BJ (cell line): ENCODE results near the gene CDH19. TPM values are rescaled to one million over a fixed set of nuclear protein-coding genes. Genes with fewer than 3 reads are reported as not detected.

Source experiments
- CTCF ChIA-PET: fragments of 350-600 bp; formaldehyde crosslinking; extraction: SDS; loops from one replicate; lab custom pipeline; 2021; ENCODE audit warnings: antibody characterized with exemption, inconsistent platforms; lab: Yijun Ruan, JAX
- POLR2A ChIA-PET: fragments of 300-600 bp; sonication (Branson Sonifier 250); formaldehyde crosslinking; extraction: SDS; loops from one replicate; lab custom pipeline; 2021; ENCODE audit warnings: antibody characterized with exemption; lab: Charles Lee
- DNase-seq: peaks from one replicate; pipeline ENCODE4 v3.0.0-alpha.2; 2011; ENCODE audit warnings: low read depth
- H3K27me3 ChIP-seq: 2 replicates; pipeline ENCODE4 v1.6.0; 2011; ENCODE audit warnings: low read length; ENCODE audit not compliant: control insufficient read depth, insufficient read depth
- H3K36me3 ChIP-seq: 2 replicates; pipeline ENCODE4 v1.5.1; 2011; ENCODE audit warnings: low read length; ENCODE audit not compliant: control insufficient read depth, insufficient read depth
- H3K4me3 ChIP-seq: 2 replicates; pipeline ENCODE4 v1.5.1; 2011; ENCODE audit warnings: low read depth, mild to moderate bottlenecking, control low read depth, low read length
- polyA plus RNA-seq: library from polyadenylated mRNA; depleted of rRNA; stranded (reverse); fragments of >200 nt; gene quantifications from 2 replicates; pipeline ENCODE4 v1.2.3, GENCODE V29; 2011
- TF ChIP-seq, protein P1 (sequence below): IDR thresholded peaks from 2 replicates; pipeline ENCODE4 v1.5.1; 2011; ENCODE audit warnings: low read depth, mild to moderate bottlenecking, control low read depth, inconsistent platforms, low read length, moderate library complexity; ENCODE audit not compliant: insufficient read depth

The CDH19 gene
- polyA plus RNA-seq, 1 experiment = not detected

DNA sequence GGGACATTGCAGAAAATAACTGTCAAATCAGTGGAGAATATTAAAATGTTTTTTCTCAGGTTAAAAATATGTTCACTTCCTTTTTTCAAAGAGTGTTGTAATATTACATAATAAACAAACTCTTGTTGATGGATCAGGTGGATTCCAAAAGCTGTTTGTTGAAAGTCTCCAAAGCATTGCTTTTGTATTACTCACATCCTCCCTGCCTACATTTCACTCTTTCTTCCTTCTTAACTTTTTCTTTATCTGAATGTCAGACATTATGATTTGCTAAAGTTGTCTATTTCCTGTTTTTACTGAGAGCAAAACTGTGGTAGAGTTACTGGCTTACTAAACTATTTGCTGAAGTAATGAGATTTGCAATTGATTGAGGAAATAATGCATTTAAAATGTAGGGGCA, 92.1 kb downstream of the CDH19 start:
- ChIA-PET POLR2A (no interaction called here), CTCF (no interaction called here)
- Histone ChIP-seq H3K4me3 (no peak overlapping the region), H3K27me3 (no peaks in the 10 kb centered on the region), H3K36me3 (no peaks in the 10 kb centered on the region)
- TF ChIP-seq, protein P1, sequence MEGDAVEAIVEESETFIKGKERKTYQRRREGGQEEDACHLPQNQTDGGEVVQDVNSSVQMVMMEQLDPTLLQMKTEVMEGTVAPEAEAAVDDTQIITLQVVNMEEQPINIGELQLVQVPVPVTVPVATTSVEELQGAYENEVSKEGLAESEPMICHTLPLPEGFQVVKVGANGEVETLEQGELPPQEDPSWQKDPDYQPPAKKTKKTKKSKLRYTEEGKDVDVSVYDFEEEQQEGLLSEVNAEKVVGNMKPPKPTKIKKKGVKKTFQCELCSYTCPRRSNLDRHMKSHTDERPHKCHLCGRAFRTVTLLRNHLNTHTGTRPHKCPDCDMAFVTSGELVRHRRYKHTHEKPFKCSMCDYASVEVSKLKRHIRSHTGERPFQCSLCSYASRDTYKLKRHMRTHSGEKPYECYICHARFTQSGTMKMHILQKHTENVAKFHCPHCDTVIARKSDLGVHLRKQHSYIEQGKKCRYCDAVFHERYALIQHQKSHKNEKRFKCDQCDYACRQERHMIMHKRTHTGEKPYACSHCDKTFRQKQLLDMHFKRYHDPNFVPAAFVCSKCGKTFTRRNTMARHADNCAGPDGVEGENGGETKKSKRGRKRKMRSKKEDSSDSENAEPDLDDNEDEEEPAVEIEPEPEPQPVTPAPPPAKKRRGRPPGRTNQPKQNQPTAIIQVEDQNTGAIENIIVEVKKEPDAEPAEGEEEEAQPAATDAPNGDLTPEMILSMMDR = no peak
- no peak for DNase-seq

DNA sequence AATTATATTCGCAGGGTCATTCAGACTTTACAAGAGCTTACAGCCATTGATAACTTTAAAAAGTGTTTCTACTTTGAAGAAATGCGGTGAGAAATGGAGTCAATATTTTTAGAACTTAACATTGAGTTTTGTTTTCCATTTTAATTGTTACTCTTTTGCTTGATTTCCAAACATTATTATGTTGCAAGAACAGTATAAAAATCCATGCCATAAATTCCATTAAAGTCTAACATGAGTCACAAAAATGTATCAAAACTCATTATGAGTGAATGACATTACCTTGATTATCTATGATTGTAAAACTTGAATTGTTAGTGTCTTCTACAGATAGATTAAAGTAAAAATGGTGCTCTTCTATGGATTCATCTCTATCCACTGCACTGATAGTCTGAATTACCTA, 92.6 kb downstream of the CDH19 start:
- no peak for DNase-seq
- no peaks in the 10 kb centered on the region for H3K36me3 ChIP-seq
- H3K4me3 ChIP-seq = no peak overlapping the region
- POLR2A ChIA-PET = no interaction called here
- H3K27me3 ChIP-seq = no peaks in the 10 kb centered on the region
- CTCF ChIA-PET = no interaction called here
- TF ChIP-seq, protein P1 = no peak

DNA sequence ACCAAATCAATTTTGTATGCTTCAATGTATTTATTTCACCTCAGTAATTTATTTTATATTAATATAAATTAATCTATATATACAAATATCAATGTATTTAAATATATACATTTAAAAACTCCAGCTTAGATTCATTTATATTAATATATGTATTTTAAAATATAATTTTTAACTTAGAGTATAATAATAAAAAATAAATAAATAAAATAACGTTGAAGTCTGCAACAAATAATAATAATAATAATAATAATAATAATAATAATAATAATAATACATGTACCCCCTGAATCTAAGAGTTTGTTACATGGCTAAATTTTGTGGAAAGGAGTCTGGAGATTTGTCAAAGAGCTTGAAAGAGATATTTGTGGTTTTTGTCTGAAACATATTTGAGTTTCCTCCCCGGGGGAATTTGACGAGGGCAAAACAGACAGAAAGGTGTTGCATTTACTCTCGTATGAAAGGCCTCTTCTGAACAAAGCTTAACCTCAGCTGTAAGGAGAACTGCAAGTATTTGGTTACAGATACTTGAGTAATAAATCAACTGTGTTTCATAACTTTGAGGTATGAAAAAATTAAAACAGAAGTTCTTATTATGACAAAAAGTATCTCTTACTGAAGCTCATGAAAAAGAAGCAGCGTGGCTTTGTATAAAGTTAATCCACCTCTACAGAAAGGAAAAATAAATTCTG, 93.4 kb downstream of the CDH19 start:
- Histone ChIP-seq H3K36me3 (no peaks in the 10 kb centered on the region), H3K27me3 (no peaks in the 10 kb centered on the region), H3K4me3 (no peak overlapping the region)
- CTCF ChIA-PET = no interaction called here
- POLR2A ChIA-PET = no interaction called here
- TF ChIP-seq, protein P1 = no peak
- DNase-seq = no peak

DNA sequence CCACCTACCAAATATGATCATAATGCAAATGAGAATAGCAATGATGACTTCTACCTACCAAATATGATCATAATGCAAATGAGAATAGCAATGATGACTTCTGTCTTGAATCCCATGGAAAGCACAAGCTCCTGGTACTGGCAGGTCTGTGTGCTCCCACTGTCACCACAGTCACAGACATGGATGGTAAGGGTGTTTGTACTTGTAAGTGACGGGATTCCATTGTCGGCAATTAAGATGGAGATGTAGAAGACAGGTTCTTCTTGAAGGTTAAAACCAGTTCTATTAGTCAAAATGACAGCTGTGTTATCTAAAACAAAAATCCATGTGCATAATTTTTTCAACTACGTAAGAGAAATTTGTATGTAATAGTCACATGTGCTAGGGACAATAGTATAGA, 95.0 kb downstream of the CDH19 start:
- ChIA-PET CTCF (no interaction called here), POLR2A (no interaction called here)
- DNase-seq = no peak
- Histone ChIP-seq H3K36me3 (no peaks in the 10 kb centered on the region), H3K4me3 (no peak overlapping the region), H3K27me3 (no peaks in the 10 kb centered on the region)
- TF ChIP-seq, protein P1 = no peak

DNA sequence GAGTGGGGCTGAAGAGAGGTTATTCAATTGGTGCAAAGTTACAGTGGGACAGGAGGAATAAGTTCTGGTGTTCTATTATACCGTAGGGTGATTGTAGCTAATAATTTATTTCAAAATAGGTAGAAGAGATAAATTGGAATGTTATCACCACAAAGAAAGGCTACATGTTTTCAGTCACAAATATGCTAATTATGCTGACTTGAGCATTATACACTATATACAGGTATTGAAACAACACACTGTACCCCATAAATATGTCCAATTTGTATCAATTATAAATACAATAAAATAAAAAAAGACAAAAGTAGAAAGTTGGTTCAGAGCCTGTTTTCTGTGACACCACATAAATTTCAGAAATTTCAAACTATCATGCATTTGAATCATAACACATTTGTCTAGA, 97.7 kb downstream of the CDH19 start:
- TF ChIP-seq, protein P1 = no peak
- CTCF ChIA-PET = no interaction called here
- no peaks in the 10 kb centered on the region for H3K36me3 ChIP-seq
- no peak for DNase-seq
- POLR2A ChIA-PET = no interaction called here
- no peaks in the 10 kb centered on the region for H3K27me3 ChIP-seq
- H3K4me3 ChIP-seq = no peak overlapping the region
